GM12891 (cell line): ENCODE data around the gene SLC24A3.

ENCODE experiments used
- PAX5 ChIP-seq: IDR thresholded peaks from 2 replicates; pipeline ENCODE4 v1.6.1; 2011; ENCODE audit warnings: low read length, moderate library complexity, mild to moderate bottlenecking; ENCODE audit not compliant: insufficient read depth, severe bottlenecking
- POLR2A ChIP-seq: IDR thresholded peaks from 2 replicates; pipeline ENCODE4 v1.6.1; 2011; ENCODE audit warnings: low read depth, low read length, control low read depth
- POLR2AphosphoS5 ChIP-seq: IDR thresholded peaks from 2 replicates; pipeline ENCODE4 v1.6.1; 2011; ENCODE audit warnings: low read depth, low read length, control low read depth
- TAF1 ChIP-seq: IDR thresholded peaks from 2 replicates; pipeline ENCODE4 v1.6.1; 2011; ENCODE audit warnings: low read depth, low read length, control low read depth

- TF ChIP-seq POLR2A (no peak), POLR2AphosphoS5 (no peak), TAF1 (no peak), PAX5 (no peak)
These were observed 551.8 kb downstream of the SLC24A3 start for GRCh38 chr20:19764207-19764606.
